K562 (cell line): ENCODE measurements around the gene ETV2.

ENCODE experiments used
- ELF4 ChIP-seq: fragments of 450-650 bp; formaldehyde crosslinking; IDR thresholded peaks from 2 replicates; pipeline ENCODE4 v1.4.0; 2022; ENCODE audit warnings: missing genetic modification characterization
- ZNF146 ChIP-seq: IDR thresholded peaks from one replicate; pipeline ENCODE4 v1.6.1; 2018; ENCODE audit warnings: missing compliant biosample characterization; ENCODE audit not compliant: unreplicated experiment
- TF ChIP-seq, protein P1 (sequence below), 3 experiments: IDR thresholded peaks in 2 of 3; conservative IDR thresholded peaks in 1 of 3; 2 replicates each; pipeline ENCODE4 v1.5.1; 2011 to 2012; ENCODE audit warnings: low read length in 3 of 3, mild to moderate bottlenecking in 3 of 3, control low read depth in 2 of 3, improper control_type of control experiment in 1 of 3, inconsistent platforms in 1 of 3, low read depth in 1 of 3, mixed read lengths in 1 of 3, moderate library complexity in 1 of 3; ENCODE audit not compliant: insufficient read depth in 2 of 3
- TF ChIP-seq, protein P2 (sequence below), 2 experiments: fragments of 450-650 bp; formaldehyde crosslinking in 1 of 2; IDR thresholded peaks; 2 replicates each; pipeline versions ENCODE4 v1.4.0 to v1.6.1; 2014 to 2020; ENCODE audit warnings: mild to moderate bottlenecking in 2 of 2, borderline replicate concordance in 1 of 2, low read depth in 1 of 2
- TF ChIP-seq, protein P3 (sequence below), 2 experiments: fragments of 200-800 bp in 1 of 2; sonication (Bioruptor generic) in 1 of 2; sonication (generic) in 1 of 2; formaldehyde crosslinking in 1 of 2; IDR thresholded peaks in 1 of 2; conservative IDR thresholded peaks in 1 of 2; 2 replicates each; pipeline versions ENCODE4 v1.5.0 to v1.6.1; 2016 to 2020; ENCODE audit warnings: missing compliant biosample characterization in 1 of 2, missing genetic modification characterization in 1 of 2, missing genetic modification reagents in 1 of 2

DNA sequence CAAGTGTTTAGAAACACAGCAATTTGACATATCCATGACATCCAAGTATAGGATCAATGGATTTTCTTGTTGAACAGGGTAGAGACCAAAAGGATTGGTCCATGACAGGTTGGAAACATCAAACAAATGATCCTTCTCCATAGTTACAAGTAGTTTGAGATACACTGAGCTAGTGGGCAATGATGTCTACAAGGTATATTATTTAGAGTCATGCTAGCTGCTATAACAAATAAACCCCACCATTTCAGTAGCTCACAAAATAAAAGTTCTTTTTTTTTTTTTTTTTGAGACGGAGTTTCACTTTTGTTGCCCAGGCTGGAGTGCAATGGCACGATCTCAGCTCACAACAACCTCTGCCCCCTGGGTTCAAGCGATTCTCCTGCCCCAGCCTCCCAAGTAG is 33.9 kb upstream of the ETV2 start:
- TF ChIP-seq ELF4 (CRISPR knock-in tag) (no peak), ZNF146 (CRISPR knock-in tag) (no peak)
- TF ChIP-seq, protein P1, sequence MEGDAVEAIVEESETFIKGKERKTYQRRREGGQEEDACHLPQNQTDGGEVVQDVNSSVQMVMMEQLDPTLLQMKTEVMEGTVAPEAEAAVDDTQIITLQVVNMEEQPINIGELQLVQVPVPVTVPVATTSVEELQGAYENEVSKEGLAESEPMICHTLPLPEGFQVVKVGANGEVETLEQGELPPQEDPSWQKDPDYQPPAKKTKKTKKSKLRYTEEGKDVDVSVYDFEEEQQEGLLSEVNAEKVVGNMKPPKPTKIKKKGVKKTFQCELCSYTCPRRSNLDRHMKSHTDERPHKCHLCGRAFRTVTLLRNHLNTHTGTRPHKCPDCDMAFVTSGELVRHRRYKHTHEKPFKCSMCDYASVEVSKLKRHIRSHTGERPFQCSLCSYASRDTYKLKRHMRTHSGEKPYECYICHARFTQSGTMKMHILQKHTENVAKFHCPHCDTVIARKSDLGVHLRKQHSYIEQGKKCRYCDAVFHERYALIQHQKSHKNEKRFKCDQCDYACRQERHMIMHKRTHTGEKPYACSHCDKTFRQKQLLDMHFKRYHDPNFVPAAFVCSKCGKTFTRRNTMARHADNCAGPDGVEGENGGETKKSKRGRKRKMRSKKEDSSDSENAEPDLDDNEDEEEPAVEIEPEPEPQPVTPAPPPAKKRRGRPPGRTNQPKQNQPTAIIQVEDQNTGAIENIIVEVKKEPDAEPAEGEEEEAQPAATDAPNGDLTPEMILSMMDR (IDR thresholded peaks at IDR 0.05 in 2 of 3, conservative IDR thresholded peaks at IDR 0.05 in 1 of 3; ENCODE audit: insufficient read depth in 2 of 3, low read depth in 1 of 3, low read length in 3 of 3) = no peak
- TF ChIP-seq, protein P2, sequence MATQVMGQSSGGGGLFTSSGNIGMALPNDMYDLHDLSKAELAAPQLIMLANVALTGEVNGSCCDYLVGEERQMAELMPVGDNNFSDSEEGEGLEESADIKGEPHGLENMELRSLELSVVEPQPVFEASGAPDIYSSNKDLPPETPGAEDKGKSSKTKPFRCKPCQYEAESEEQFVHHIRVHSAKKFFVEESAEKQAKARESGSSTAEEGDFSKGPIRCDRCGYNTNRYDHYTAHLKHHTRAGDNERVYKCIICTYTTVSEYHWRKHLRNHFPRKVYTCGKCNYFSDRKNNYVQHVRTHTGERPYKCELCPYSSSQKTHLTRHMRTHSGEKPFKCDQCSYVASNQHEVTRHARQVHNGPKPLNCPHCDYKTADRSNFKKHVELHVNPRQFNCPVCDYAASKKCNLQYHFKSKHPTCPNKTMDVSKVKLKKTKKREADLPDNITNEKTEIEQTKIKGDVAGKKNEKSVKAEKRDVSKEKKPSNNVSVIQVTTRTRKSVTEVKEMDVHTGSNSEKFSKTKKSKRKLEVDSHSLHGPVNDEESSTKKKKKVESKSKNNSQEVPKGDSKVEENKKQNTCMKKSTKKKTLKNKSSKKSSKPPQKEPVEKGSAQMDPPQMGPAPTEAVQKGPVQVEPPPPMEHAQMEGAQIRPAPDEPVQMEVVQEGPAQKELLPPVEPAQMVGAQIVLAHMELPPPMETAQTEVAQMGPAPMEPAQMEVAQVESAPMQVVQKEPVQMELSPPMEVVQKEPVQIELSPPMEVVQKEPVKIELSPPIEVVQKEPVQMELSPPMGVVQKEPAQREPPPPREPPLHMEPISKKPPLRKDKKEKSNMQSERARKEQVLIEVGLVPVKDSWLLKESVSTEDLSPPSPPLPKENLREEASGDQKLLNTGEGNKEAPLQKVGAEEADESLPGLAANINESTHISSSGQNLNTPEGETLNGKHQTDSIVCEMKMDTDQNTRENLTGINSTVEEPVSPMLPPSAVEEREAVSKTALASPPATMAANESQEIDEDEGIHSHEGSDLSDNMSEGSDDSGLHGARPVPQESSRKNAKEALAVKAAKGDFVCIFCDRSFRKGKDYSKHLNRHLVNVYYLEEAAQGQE (IDR thresholded peaks at IDR 0.05; ENCODE audit: borderline replicate concordance) = no peak
- TF ChIP-seq, protein P2 (CRISPR knock-in tag; IDR thresholded peaks at IDR 0.05; ENCODE audit: low read depth) = no peak
- TF ChIP-seq, protein P3, sequence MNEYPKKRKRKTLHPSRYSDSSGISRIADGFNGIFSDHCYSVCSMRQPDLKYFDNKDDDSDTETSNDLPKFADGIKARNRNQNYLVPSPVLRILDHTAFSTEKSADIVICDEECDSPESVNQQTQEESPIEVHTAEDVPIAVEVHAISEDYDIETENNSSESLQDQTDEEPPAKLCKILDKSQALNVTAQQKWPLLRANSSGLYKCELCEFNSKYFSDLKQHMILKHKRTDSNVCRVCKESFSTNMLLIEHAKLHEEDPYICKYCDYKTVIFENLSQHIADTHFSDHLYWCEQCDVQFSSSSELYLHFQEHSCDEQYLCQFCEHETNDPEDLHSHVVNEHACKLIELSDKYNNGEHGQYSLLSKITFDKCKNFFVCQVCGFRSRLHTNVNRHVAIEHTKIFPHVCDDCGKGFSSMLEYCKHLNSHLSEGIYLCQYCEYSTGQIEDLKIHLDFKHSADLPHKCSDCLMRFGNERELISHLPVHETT (CRISPR knock-in tag; conservative IDR thresholded peaks at IDR 0.05 in 1 of 2, IDR thresholded peaks at IDR 0.05 in 1 of 2) = no peak
